PFSK-1 (cell line): Measurements from ENCODE around the gene ANKRD27.

Experiments used
- FOXP2 ChIP-seq: optimal IDR thresholded peaks from 2 replicates; pipeline ENCODE3; 2011; ENCODE audit warnings: borderline replicate concordance, control low read depth, inconsistent platforms; ENCODE audit not compliant: insufficient read depth; ENCODE audit errors: extremely low read length, extremely low read depth
- POLR2AphosphoS5 ChIP-seq: IDR thresholded peaks from 2 replicates; pipeline ENCODE4 v1.6.1; 2012; ENCODE audit warnings: low read depth, mild to moderate bottlenecking, control low read depth, low read length, moderate library complexity
- SIN3A ChIP-seq: IDR thresholded peaks from 2 replicates; pipeline ENCODE4 v1.6.1; 2012; ENCODE audit warnings: mild to moderate bottlenecking, low read length, moderate library complexity, borderline replicate concordance; ENCODE audit not compliant: insufficient read depth
- TAF1 ChIP-seq: IDR thresholded peaks from 2 replicates; pipeline ENCODE4 v1.6.1; 2012; ENCODE audit warnings: low read length, control low read depth, borderline replicate concordance; ENCODE audit not compliant: insufficient read depth
- TF ChIP-seq, protein P1 (sequence below), 2 experiments: IDR thresholded peaks; 2 replicates each; pipeline versions ENCODE4 v1.6.1 to v1.8.0; 2011 to 2012; ENCODE audit warnings: low read depth in 2 of 2, low read length in 2 of 2, control low read depth in 1 of 2, inconsistent platforms in 1 of 2, mild to moderate bottlenecking in 1 of 2, moderate library complexity in 1 of 2; ENCODE audit not compliant: insufficient read depth in 1 of 2

ANKRD27 gene

DNA sequence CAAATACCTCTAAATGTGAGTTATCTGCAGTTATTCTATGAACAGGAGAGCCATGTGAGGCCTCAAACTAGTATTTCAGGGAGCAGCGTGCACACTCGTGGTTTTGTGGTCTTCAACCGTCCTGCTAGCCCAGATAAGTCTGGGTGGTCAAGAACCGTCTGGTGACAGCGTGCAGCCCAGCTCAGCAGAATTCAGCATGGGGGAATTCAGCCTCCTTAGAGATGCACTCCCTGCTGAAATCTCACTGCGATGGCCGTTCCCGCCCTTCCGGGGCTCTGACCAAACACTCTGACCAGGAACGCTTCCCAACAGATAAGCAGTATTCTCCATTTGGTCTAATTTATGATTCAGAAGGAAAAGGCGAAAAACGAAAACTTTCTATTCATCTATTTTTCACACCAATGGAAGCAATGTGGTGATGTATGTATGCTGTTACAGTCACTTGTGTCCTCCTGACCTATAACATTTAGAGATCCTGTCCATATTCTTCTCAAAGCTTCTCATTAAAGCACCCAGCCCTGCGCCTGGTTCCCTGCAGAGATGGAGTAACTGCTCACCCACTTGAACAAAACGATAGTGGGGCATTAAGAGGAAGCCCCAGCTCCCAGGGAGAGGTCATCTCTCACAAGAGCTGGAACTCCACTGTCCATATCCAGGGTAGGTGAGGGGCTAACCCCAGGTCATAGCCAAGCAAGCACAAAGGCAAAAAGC lies 2.9 kb downstream of the ANKRD27 start:
- TF ChIP-seq FOXP2: no peak
- no peak for TF ChIP-seq TAF1

- TF ChIP-seq FOXP2 (no peak), TAF1 (no peak), SIN3A (no peak), POLR2AphosphoS5 (no peak)
- TF ChIP-seq, protein P1, sequence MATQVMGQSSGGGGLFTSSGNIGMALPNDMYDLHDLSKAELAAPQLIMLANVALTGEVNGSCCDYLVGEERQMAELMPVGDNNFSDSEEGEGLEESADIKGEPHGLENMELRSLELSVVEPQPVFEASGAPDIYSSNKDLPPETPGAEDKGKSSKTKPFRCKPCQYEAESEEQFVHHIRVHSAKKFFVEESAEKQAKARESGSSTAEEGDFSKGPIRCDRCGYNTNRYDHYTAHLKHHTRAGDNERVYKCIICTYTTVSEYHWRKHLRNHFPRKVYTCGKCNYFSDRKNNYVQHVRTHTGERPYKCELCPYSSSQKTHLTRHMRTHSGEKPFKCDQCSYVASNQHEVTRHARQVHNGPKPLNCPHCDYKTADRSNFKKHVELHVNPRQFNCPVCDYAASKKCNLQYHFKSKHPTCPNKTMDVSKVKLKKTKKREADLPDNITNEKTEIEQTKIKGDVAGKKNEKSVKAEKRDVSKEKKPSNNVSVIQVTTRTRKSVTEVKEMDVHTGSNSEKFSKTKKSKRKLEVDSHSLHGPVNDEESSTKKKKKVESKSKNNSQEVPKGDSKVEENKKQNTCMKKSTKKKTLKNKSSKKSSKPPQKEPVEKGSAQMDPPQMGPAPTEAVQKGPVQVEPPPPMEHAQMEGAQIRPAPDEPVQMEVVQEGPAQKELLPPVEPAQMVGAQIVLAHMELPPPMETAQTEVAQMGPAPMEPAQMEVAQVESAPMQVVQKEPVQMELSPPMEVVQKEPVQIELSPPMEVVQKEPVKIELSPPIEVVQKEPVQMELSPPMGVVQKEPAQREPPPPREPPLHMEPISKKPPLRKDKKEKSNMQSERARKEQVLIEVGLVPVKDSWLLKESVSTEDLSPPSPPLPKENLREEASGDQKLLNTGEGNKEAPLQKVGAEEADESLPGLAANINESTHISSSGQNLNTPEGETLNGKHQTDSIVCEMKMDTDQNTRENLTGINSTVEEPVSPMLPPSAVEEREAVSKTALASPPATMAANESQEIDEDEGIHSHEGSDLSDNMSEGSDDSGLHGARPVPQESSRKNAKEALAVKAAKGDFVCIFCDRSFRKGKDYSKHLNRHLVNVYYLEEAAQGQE (IDR thresholded peaks at IDR 0.05; ENCODE audit: insufficient read depth in 1 of 2, low read depth in 2 of 2, low read length in 2 of 2): no peak
Measured at GRCh38 chr19:32669310-32669709, 5.7 kb downstream of the ANKRD27 start.

- TF ChIP-seq POLR2AphosphoS5 (no peak), TAF1 (no peak), FOXP2 (no peak), SIN3A (no peak)
- TF ChIP-seq, protein P1 (IDR thresholded peaks at IDR 0.05; ENCODE audit: insufficient read depth in 1 of 2, low read depth in 2 of 2, low read length in 2 of 2): no peak
Measured at GRCh38 chr19:32666084-32666483, 8.9 kb downstream of the ANKRD27 start.

DNA sequence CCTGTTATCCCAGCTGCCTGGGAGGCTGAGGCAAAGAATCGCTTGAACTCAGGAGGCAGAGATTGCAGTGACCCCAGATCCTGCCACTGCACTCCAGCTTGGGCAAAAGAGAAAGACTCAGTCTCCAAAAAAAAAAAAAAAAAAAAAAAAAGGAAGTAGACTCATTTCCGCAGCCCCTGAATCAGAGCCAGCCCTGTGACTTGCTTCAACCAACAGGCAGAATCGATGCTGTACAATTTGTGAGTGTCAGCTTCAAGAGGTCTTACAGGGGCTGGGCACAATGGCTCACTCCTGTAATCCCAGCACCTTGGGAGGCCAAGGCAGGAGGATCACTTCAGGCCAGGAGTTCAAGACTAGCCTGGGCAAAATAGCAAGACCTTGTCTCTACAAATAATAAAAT lies 12.8 kb downstream of the ANKRD27 start:
- TF ChIP-seq TAF1 (no peak), POLR2AphosphoS5 (no peak), FOXP2 (no peak), SIN3A (no peak)
- TF ChIP-seq, protein P1 (IDR thresholded peaks at IDR 0.05; ENCODE audit: insufficient read depth in 1 of 2, low read depth in 2 of 2, low read length in 2 of 2): no peak

- no peak for TF ChIP-seq TAF1
- TF ChIP-seq FOXP2: no peak
- TF ChIP-seq, protein P1 (IDR thresholded peaks at IDR 0.05; ENCODE audit: insufficient read depth in 1 of 2, low read depth in 2 of 2, low read length in 2 of 2): no peak
- TF ChIP-seq SIN3A: no peak
- no peak for TF ChIP-seq POLR2AphosphoS5
Measured at GRCh38 chr19:32661318-32661717, 13.7 kb downstream of the ANKRD27 start.
